Left lung (tissue), 10 donors: Measurements from ENCODE around the gene TRPM4. TPM values are rescaled to one million over a fixed set of nuclear protein-coding genes. Genes with fewer than 3 reads are reported as not detected.

ENCODE experiments used
- ATAC-seq: fragments of 200-7000 bp; cut with Tn5 transposase; one replicate; pipeline ENCODE4 v1.9.1; 2020; ENCODE audit warnings: moderate library complexity
- DNase-seq, 4 donors: peaks; one replicate each; pipeline ENCODE4 v3.0.0-alpha.2; 2013 to 2020
- H3K27ac ChIP-seq, 2 donors: fragments of 200-600 bp; sonication (generic) in 1 of 2; one replicate each; pipeline versions ENCODE4 v1.5.0 to v1.8.0; 2020 to 2021
- H3K27me3 ChIP-seq, 2 donors: fragments of 200-600 bp; sonication (generic) in 1 of 2; one replicate each; pipeline versions ENCODE4 v1.5.0 to v1.8.0; 2020 to 2021
- H3K36me3 ChIP-seq, 2 donors: fragments of 200-600 bp; sonication (generic) in 1 of 2; one replicate each; pipeline versions ENCODE4 v1.5.0 to v1.8.0; 2020 to 2021
- H3K4me1 ChIP-seq, 2 donors: fragments of 200-600 bp; one replicate each; pipeline ENCODE4 v1.8.0; 2021
- H3K4me3 ChIP-seq, 2 donors: fragments of 200-600 bp; sonication (generic) in 1 of 2; one replicate each; pipeline versions ENCODE4 v1.5.0 to v1.8.0; 2020 to 2021; ENCODE audit warnings: mild to moderate bottlenecking in 1 of 2
- H3K9me3 ChIP-seq, 2 donors: fragments of 200-600 bp; sonication (generic) in 1 of 2; one replicate each; pipeline versions ENCODE4 v1.5.0 to v1.8.0; 2020 to 2021
- CTCF ChIP-seq, 2 donors: fragments of 200-600 bp; sonication (generic) in 1 of 2; IDR thresholded peaks; one replicate each; pipeline versions ENCODE4 v1.5.0 to v1.8.0; 2021; ENCODE audit warnings: antibody characterized with exemption in 2 of 2
- intact Hi-C, 2 donors: fragments of 100-400 bp; cut with DNase I; formaldehyde crosslinking; loops; one replicate each; pipeline versions ENCODE4 v1.11.2 to v1.14.2; 2022
- polyA plus RNA-seq, 6 donors: library from polyadenylated mRNA; unstranded; fragments of 120-200 nt; gene quantifications; one replicate each; pipeline ENCODE4 v1.2.1, GENCODE V29; 2013; ENCODE audit not compliant: insufficient read length in 6 of 6
- total RNA-seq, 2 donors: library from RNA; stranded (reverse); fragmentation: NEBNext Ultra II Directional; extraction: Animal tissue kit (Norgen Biotek cat#: 25700); gene quantifications; one replicate each; pipeline ENCODE4 v1.2.1, GENCODE V29; 2021
- donor health status: DM: no; HTN: yes; CAD: no.
- donor health status: DM: no; HTN: no; CAD: no.

TRPM4 gene
- total and polyA plus RNA-seq, 8 donors = 14.3 to 61.7 (median 29.7) TPM

- Histone ChIP-seq H3K36me3 (no peaks in the 10 kb centered on the region), H3K9me3 (no peaks in the 10 kb centered on the region), H3K27ac (no peak within 1 kb of the TSS), H3K27me3 (peaks cover 0 to 45% of the 10 kb centered on the region in 2 donors), H3K4me3 (no peak within 1 kb of the TSS), H3K4me1 (peaks cover 4 to 30% of the 10 kb centered on the region in 2 donors)
- no peak for TF ChIP-seq CTCF (IDR thresholded peaks at IDR 0.05)
- ATAC-seq = no peak
- peak in 2 of 4 donors; percentile 18 to 40 for DNase-seq
- intact Hi-C loops = no loop called here
These were observed 2.4 kb upstream of the TRPM4 start, which contains the start of gene HRC for GRCh38 chr19:49155005-49155819. HRC (minus strand) TSS chr19:49155396; CDS start chr19:49155237, 159 bp downstream.

DNA sequence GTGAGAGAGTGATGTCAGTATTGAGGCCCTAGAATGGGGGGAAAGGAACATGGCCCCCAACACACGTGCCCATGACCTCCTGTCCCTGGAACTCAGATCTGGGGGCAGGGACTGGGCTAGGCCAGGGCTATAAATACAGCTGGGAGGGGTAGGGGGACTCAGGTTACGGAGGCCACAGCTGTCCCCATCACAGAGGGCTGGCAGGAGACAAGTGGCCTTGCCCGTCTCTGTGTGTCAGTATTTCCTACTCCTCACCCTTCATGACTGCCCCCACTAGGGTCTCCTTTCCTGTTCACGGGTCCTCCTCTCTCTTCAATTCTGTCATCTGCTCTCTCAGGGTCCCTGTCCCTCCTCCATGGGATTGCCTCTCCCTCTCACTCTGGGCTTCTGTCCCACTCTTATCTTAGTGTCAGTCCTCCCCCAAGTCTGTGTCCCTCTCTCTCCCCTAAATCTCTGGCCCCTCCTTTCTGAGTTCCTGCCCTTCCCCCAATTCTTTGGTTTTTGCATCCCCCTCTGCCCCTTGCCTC, 1.7 kb upstream of the TRPM4 start:
- TF ChIP-seq CTCF (IDR thresholded peaks at IDR 0.05) = no peak
- Histone ChIP-seq H3K27me3 (peaks cover 0 to 38% of the 10 kb centered on the region in 2 donors), H3K36me3 (no peaks in the 10 kb centered on the region), H3K27ac (no peak overlapping the region), H3K9me3 (no peaks in the 10 kb centered on the region), H3K4me1 (peaks cover 4 to 23% of the 10 kb centered on the region in 2 donors), H3K4me3 (no peak overlapping the region)
- DNase-seq = peak in 1 of 4 donors; percentile 20
- no peak for ATAC-seq
- intact Hi-C loops = no loop called here

- ATAC-seq = no peak
- Histone ChIP-seq H3K27me3 (peaks cover 0 to 18% of the 10 kb centered on the region in 2 donors), H3K9me3 (no peaks in the 10 kb centered on the region), H3K4me1 (peaks cover 4 to 15% of the 10 kb centered on the region in 2 donors), H3K4me3 (no peak overlapping the region), H3K27ac (no peak overlapping the region), H3K36me3 (no peaks in the 10 kb centered on the region)
- no peak for DNase-seq
- intact Hi-C loops = no loop called here
- no peak for TF ChIP-seq CTCF (IDR thresholded peaks at IDR 0.05)
These were observed 3.0 kb downstream of the TRPM4 start for GRCh38 chr19:49160450-49161189.

GRCh38 chr19:49161987-49162386, 4.4 kb downstream of the TRPM4 start:
- Histone ChIP-seq H3K36me3 (no peaks in the 10 kb centered on the region), H3K4me3 (no peak overlapping the region), H3K27ac (no peak overlapping the region), H3K27me3 (peaks cover 0 to 18% of the 10 kb centered on the region in 2 donors), H3K9me3 (no peaks in the 10 kb centered on the region), H3K4me1 (peaks cover 4 to 20% of the 10 kb centered on the region in 2 donors)
- TF ChIP-seq CTCF (IDR thresholded peaks at IDR 0.05) = no peak
- intact Hi-C loops = no loop called here
- no peak for ATAC-seq
- no peak for DNase-seq
